ENCODE data around the gene BOD1.

GRCh38 chr5:173572431-173573125 is 43.9 kb downstream of the BOD1 start:
- TF ChIP-seq CTCF (IDR thresholded peaks at IDR 0.05) (no peak), POLR2AphosphoS5 (IDR thresholded peaks at IDR 0.05; ENCODE audit: insufficient read depth in 1 of 2, low read depth in 1 of 2) (no peak)

Measured in vagina (tissue), 2 donors.